GM12878 (cell line): Measurements from ENCODE around the gene RFPL2. TPM values are rescaled to one million over a fixed set of nuclear protein-coding genes. Genes with fewer than 3 reads are reported as not detected.

ENCODE experiments used
- ATAC-seq: fragments of 200-7000 bp; cut with Tn5 transposase; 3 replicates; pipeline ENCODE4 v1.9.1; 2020; ENCODE audit warnings: mild to moderate bottlenecking, moderate library complexity
- BruUV-seq: library from RNA; stranded (reverse); fragments of 400-500 nt; replicated peaks from 2 replicates; lab custom pipeline; 2021; lab: Mats Ljungman, UMichigan
- CTCF ChIA-PET: fragments of 300-600 bp; sonication (Branson Sonifier 250); formaldehyde crosslinking; extraction: SDS; loops from one replicate; lab custom pipeline; 2021; ENCODE audit warnings: inconsistent platforms; lab: Yijun Ruan, JAX
- POLR2A ChIA-PET: fragments of 350-600 bp; formaldehyde crosslinking; extraction: SDS; loops from one replicate; lab custom pipeline; 2021; ENCODE audit warnings: inconsistent platforms; lab: Charles Lee
- RAD21 ChIA-PET: fragments of 300-600 bp; sonication (Branson Sonifier 250); formaldehyde crosslinking; loops from one replicate; lab custom pipeline; 2023; ENCODE audit warnings: antibody characterized with exemption; ENCODE audit not compliant: unreplicated experiment; lab: Charles Lee
- SMC1A ChIA-PET: fragments of 300-600 bp; sonication (Branson Sonifier 250); formaldehyde crosslinking; loops from one replicate; lab custom pipeline; 2023; ENCODE audit not compliant: unreplicated experiment, uncharacterized antibody; lab: Charles Lee
- DNase-seq: peaks from one replicate; pipeline ENCODE4 v3.0.0-alpha.2; 2011; ENCODE audit warnings: low read depth, low spot score
- FAIRE-seq: peaks from 3 replicates; lab custom pipeline; 2011; peaks lifted over from hg19 to GRCh38; lab: Jason Lieb, UNC
- H2AFZ ChIP-seq: 2 replicates; pipeline ENCODE4 v1.6.0; 2011; ENCODE audit warnings: low read depth, low read length, control low read depth; ENCODE audit not compliant: control insufficient read depth
- H3K27ac ChIP-seq: 2 replicates; pipeline ENCODE4 v1.5.1; 2011; ENCODE audit warnings: control low read depth; ENCODE audit not compliant: control insufficient read depth, insufficient read depth
- H3K27me3 ChIP-seq, 2 experiments: replicated peaks in 1 of 2; 2 replicates each; pipeline versions ENCODE4 v1.6.0 to v1.6.1; 2011; ENCODE audit warnings: low read length in 1 of 2; ENCODE audit not compliant: control insufficient read depth in 2 of 2, insufficient read depth in 2 of 2
- H3K36me3 ChIP-seq, 2 experiments: 2 replicates each; pipeline ENCODE4 v1.5.1; 2011; ENCODE audit warnings: low read length in 1 of 2; ENCODE audit not compliant: control insufficient read depth in 2 of 2, insufficient read depth in 2 of 2
- H3K4me1 ChIP-seq: 2 replicates; pipeline ENCODE4 v1.6.1; 2011; ENCODE audit warnings: mild to moderate bottlenecking, low read length, moderate library complexity, mixed read lengths; ENCODE audit not compliant: control insufficient read depth, insufficient read depth
- H3K4me2 ChIP-seq: 2 replicates; pipeline ENCODE4 v1.6.0; 2011; ENCODE audit warnings: control low read depth; ENCODE audit not compliant: control insufficient read depth, insufficient read depth
- H3K4me3 ChIP-seq: fragments of 200-600 bp; sonication (generic); 2 replicates; pipeline ENCODE4 v1.5.1; 2016
- H3K79me2 ChIP-seq: 2 replicates; pipeline ENCODE4 v1.6.0; 2011; ENCODE audit warnings: low read length; ENCODE audit not compliant: control insufficient read depth, insufficient read depth
- H3K9ac ChIP-seq: 2 replicates; pipeline ENCODE4 v1.8.0; 2011; ENCODE audit warnings: low read length, control low read depth, mixed read lengths; ENCODE audit not compliant: control insufficient read depth, insufficient read depth
- H3K9me3 ChIP-seq: replicated peaks from 3 replicates; pipeline ENCODE4 v1.5.1; 2011; ENCODE audit warnings: mild to moderate bottlenecking, low read length; ENCODE audit not compliant: control insufficient read depth, insufficient read depth
- H4K20me1 ChIP-seq: 2 replicates; pipeline ENCODE4 v1.6.0; 2011; ENCODE audit not compliant: control insufficient read depth, insufficient read depth
- BACH1 ChIP-seq: fragments of 450-650 bp; IDR thresholded peaks from 2 replicates; pipeline ENCODE4 v1.6.1; 2017; ENCODE audit warnings: mild to moderate bottlenecking, borderline replicate concordance
- FOS ChIP-seq: IDR thresholded peaks from 3 replicates; pipeline ENCODE4 v1.6.1; 2011; ENCODE audit warnings: borderline replicate concordance; ENCODE audit not compliant: insufficient read length; ENCODE audit errors: extremely low read depth
- HDAC6 ChIP-seq: fragments of 200-600 bp; sonication (generic); IDR thresholded peaks from one replicate; pipeline ENCODE4 v1.8.0; 2017; ENCODE audit warnings: antibody characterized with exemption; ENCODE audit not compliant: unreplicated experiment
- IKZF1 ChIP-seq: fragments of 450-650 bp; conservative IDR thresholded peaks from 2 replicates; pipeline ENCODE4 v1.6.1; 2017; ENCODE audit warnings: antibody characterized with exemption, mild to moderate bottlenecking
- MYB ChIP-seq: fragments of 150-350 bp; IDR thresholded peaks from 2 replicates; pipeline ENCODE4 v1.6.1; 2014; ENCODE audit warnings: mild to moderate bottlenecking, low read depth, low read length, borderline replicate concordance
- RFX5 ChIP-seq: IDR thresholded peaks from 2 replicates; pipeline ENCODE4 v1.6.1; 2011; ENCODE audit warnings: low read depth, low read length, improper control_type of control experiment
- STAT3 ChIP-seq: IDR thresholded peaks from 2 replicates; pipeline ENCODE4 v1.6.1; 2011; ENCODE audit warnings: low read depth, low read length, improper control_type of control experiment
- ZNF217 ChIP-seq: fragments of 450-650 bp; IDR thresholded peaks from 2 replicates; pipeline ENCODE4 v1.6.1; 2017; ENCODE audit warnings: antibody characterized with exemption, mild to moderate bottlenecking
- ZNF274 ChIP-seq: IDR thresholded peaks from one replicate; pipeline ENCODE4 v1.8.0; 2011; ENCODE audit not compliant: insufficient read length, insufficient read depth
- WGBS: methylation state at CpG from one replicate; pipeline ENCODE4 v1.1.6; 2016; ENCODE audit warnings: low lambda C conversion rate; ENCODE audit not compliant: insufficient replicate concordance, insufficient coverage; ENCODE audit errors: missing lambda C conversion rate; 5-methylcytosine and 5-hydroxymethylcytosine counted together
- in situ Hi-C: fragments of 300-500 bp; cut with MboI; formaldehyde crosslinking; loops from 9 replicates; pipeline ENCODE4 v1.14.3; 2018; ENCODE audit warnings: mixed read lengths
- intact Hi-C: fragments of 100-400 bp; cut with micrococcal nuclease; formaldehyde crosslinking; loops from one replicate; pipeline ENCODE4 v1.14.2; 2022; ENCODE audit not compliant: unreplicated experiment
- polyA plus RNA-seq, 11 experiments: library from polyadenylated mRNA; depleted of rRNA in 4 of 11; unstranded in 6 of 11; stranded (reverse) in 5 of 11; fragments of >200 nt; fragmentation: Nextera tagmentation in 4 of 11; fragmentation: Illumina TruSeq in 1 of 11; extraction: Ambion mirVana in 4 of 11; extraction: Trizol in 1 of 11; gene quantifications; 1 replicate in 1 of 11; 2 replicates in 10 of 11; pipeline versions ENCODE4 v1.2.1 to v1.2.3, GENCODE V29; 2011 to 2016; ENCODE audit warnings: inconsistent platforms in 2 of 11, missing spikeins in 2 of 11, low read depth in 1 of 11
- total RNA-seq, 4 experiments: library from RNA; depleted of rRNA in 3 of 4; stranded (reverse); fragments of >200 nt in 3 of 4; fragmentation: Illumina TruSeq in 1 of 4; extraction: Trizol in 1 of 4; gene quantifications; 2 replicates each; pipeline versions ENCODE4 v1.2.1 to v1.2.3, GENCODE V29; 2013 to 2021
- TF ChIP-seq, protein P1 (sequence below): IDR thresholded peaks from 2 replicates; pipeline ENCODE4 v1.6.1; 2012; ENCODE audit warnings: improper control_type of control experiment, low read depth, low read length; ENCODE audit not compliant: insufficient replicate concordance
- TF ChIP-seq, protein P2 (sequence below): IDR thresholded peaks from 2 replicates; pipeline ENCODE4 v1.6.1; 2011; ENCODE audit warnings: low read depth, low read length, improper control_type of control experiment, borderline replicate concordance

RFPL2 gene
- total and polyA plus RNA-seq, 10 of the 15 experiments (the other 5 are each of a cell fraction or from before 2014, with no cell fraction given): not detected

DNA sequence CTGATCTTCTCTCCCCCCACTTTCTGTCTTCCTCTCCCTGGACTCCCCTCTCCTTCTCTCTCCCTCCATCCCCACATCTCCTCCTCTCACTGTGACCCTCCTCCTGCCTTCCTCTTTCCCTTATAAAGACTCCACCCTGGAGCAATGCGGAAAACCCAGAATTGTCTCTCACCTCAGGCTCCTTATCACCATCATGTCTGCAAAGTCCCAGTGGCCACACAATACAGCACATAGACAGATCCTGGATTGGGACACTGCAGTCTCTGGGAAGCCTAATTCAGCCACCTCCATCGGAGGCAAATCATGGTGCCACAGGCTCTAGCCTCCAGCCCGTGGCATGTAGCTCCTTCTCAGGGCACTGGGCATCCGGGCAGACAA is 2.7 kb downstream of the RFPL2 start:
- intact Hi-C loops (loop anchor here (5.0 to 10.0 kb wide), 2 partner anchors 97 to 270 kb away; partner anchors contain the start of gene FBXO7), in situ Hi-C loops (no loop called here)
- H3K36me3 ChIP-seq: no peaks in the 10 kb centered on the region
- DNase-seq (no peak), FAIRE-seq (no peak), ATAC-seq (no peak)
- no peak overlapping the region for H3K4me2 ChIP-seq
- no peak overlapping the region for H2AFZ ChIP-seq
- no peaks in the 10 kb centered on the region for H3K9me3 ChIP-seq
- H3K27me3 ChIP-seq: peaks cover 0 to 4% of the 10 kb centered on the region in 2 experiments; a peak in 2 of 4 replicates
- no peak overlapping the region for H3K9ac ChIP-seq
- no peaks in the 10 kb centered on the region for H3K4me1 ChIP-seq
- H3K79me2 ChIP-seq: no peaks in the 10 kb centered on the region
- CTCF ChIA-PET: interaction anchor here (0.8 to 1.3 kb wide), 2 partner anchors 176 to 225 kb away, joined by 4 to 5 read pairs; no protein-coding TSS in a partner anchor
- TF ChIP-seq STAT3 (no peak), IKZF1 (no peak), BACH1 (no peak), ZNF217 (no peak), FOS (no peak), RFX5 (no peak), MYB (no peak), HDAC6 (no peak), ZNF274 (no peak)
- TF ChIP-seq, protein P1, sequence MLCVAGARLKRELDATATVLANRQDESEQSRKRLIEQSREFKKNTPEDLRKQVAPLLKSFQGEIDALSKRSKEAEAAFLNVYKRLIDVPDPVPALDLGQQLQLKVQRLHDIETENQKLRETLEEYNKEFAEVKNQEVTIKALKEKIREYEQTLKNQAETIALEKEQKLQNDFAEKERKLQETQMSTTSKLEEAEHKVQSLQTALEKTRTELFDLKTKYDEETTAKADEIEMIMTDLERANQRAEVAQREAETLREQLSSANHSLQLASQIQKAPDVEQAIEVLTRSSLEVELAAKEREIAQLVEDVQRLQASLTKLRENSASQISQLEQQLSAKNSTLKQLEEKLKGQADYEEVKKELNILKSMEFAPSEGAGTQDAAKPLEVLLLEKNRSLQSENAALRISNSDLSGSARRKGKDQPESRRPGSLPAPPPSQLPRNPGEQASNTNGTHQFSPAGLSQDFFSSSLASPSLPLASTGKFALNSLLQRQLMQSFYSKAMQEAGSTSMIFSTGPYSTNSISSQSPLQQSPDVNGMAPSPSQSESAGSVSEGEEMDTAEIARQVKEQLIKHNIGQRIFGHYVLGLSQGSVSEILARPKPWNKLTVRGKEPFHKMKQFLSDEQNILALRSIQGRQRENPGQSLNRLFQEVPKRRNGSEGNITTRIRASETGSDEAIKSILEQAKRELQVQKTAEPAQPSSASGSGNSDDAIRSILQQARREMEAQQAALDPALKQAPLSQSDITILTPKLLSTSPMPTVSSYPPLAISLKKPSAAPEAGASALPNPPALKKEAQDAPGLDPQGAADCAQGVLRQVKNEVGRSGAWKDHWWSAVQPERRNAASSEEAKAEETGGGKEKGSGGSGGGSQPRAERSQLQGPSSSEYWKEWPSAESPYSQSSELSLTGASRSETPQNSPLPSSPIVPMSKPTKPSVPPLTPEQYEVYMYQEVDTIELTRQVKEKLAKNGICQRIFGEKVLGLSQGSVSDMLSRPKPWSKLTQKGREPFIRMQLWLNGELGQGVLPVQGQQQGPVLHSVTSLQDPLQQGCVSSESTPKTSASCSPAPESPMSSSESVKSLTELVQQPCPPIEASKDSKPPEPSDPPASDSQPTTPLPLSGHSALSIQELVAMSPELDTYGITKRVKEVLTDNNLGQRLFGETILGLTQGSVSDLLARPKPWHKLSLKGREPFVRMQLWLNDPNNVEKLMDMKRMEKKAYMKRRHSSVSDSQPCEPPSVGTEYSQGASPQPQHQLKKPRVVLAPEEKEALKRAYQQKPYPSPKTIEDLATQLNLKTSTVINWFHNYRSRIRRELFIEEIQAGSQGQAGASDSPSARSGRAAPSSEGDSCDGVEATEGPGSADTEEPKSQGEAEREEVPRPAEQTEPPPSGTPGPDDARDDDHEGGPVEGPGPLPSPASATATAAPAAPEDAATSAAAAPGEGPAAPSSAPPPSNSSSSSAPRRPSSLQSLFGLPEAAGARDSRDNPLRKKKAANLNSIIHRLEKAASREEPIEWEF: no peak
- TF ChIP-seq, protein P2, sequence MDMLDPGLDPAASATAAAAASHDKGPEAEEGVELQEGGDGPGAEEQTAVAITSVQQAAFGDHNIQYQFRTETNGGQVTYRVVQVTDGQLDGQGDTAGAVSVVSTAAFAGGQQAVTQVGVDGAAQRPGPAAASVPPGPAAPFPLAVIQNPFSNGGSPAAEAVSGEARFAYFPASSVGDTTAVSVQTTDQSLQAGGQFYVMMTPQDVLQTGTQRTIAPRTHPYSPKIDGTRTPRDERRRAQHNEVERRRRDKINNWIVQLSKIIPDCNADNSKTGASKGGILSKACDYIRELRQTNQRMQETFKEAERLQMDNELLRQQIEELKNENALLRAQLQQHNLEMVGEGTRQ: no peak
- RAD21 ChIA-PET: interaction anchor here (0.6 to 1.2 kb wide), 2 partner anchors 166 to 240 kb away, joined by 3 read pairs; no protein-coding TSS in a partner anchor
- POLR2A ChIA-PET: no interaction called here
- H3K27ac ChIP-seq: no peak overlapping the region
- 13% methylated on average over 4 of the region's 4 CpGs for WGBS
- BruUV-seq: no TSS peak
- SMC1A ChIA-PET: interaction anchor here (1.5 kb wide), 1 partner anchor 13 kb away, joined by 3 read pairs; no protein-coding TSS in a partner anchor
- no peak overlapping the region for H3K4me3 ChIP-seq
- H4K20me1 ChIP-seq: no peaks in the 10 kb centered on the region
